Measurements from ENCODE around the gene KLHDC4.

Gene KLHDC4

DNA sequence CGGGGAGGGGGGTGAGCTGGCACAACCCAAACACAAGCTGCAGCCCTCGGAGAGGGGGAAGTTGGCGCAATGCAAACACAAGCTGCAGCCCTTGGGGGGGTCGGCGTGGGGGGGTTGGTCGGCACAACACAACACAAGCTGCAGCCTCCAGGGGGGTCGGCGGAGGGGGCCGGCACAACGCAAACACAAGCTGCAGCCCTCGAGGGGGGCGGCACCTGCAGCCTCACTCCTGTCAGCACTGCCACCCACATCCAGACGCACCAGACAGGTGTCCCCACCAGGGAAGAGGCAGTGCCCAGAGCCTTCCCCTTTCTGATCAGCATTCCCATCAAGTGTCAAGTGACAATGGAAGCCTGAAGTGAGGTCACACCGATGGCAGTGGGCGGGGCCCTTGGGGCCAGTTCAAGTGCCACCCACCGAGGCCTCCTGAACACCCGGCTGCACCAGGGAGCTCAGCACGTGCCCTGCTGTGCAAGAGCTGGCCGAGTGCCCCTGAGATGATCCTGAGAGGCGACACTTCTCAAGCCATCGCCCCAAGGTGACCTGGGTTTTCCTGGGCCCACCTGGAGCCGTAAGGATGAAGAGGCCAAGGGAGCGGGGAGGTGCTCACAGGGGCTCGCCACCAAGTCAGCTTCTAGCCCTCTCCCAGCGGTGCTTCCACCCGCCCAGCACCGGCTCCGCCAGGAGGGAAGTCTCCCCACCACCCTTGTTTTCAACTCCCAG is 59.3 kb downstream of the KLHDC4 start:
- TF ChIP-seq, protein P1, sequence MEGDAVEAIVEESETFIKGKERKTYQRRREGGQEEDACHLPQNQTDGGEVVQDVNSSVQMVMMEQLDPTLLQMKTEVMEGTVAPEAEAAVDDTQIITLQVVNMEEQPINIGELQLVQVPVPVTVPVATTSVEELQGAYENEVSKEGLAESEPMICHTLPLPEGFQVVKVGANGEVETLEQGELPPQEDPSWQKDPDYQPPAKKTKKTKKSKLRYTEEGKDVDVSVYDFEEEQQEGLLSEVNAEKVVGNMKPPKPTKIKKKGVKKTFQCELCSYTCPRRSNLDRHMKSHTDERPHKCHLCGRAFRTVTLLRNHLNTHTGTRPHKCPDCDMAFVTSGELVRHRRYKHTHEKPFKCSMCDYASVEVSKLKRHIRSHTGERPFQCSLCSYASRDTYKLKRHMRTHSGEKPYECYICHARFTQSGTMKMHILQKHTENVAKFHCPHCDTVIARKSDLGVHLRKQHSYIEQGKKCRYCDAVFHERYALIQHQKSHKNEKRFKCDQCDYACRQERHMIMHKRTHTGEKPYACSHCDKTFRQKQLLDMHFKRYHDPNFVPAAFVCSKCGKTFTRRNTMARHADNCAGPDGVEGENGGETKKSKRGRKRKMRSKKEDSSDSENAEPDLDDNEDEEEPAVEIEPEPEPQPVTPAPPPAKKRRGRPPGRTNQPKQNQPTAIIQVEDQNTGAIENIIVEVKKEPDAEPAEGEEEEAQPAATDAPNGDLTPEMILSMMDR (IDR thresholded peaks at IDR 0.05; ENCODE audit: insufficient read depth, missing control alignments), result no peak
- FAIRE-seq, result no peak
- DNase-seq (ENCODE audit: insufficient read length, low spot score), result no peak

DNA sequence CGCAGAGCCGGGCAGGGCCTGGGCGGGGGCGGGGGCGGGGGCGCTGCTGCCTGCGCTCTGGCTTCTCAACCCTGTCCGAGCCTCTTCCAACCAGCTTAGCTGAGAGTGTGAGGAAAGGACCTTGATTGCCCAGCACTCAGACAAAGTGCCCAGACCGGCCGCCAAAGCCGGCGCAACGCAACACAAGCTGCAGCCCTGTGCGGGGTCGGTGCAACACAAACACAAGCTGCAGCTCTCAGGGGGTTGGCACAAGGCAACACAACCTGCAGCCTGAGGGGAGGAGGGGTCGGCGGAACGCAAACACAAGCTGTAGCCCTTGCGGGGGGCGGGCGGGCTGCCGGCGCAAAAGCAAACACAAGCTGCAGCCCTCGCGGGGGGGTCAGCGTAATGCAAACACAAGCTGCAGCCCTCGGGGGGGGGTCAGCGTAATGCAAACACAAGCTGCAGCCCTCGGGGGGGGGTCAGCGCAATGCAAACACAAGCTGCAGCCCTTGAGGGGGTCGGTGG is 60.0 kb downstream of the KLHDC4 start:
- TF ChIP-seq, protein P1 (IDR thresholded peaks at IDR 0.05; ENCODE audit: insufficient read depth, missing control alignments), result no peak
- FAIRE-seq (no peak), DNase-seq (ENCODE audit: insufficient read length, low spot score) (no peak)

DNA sequence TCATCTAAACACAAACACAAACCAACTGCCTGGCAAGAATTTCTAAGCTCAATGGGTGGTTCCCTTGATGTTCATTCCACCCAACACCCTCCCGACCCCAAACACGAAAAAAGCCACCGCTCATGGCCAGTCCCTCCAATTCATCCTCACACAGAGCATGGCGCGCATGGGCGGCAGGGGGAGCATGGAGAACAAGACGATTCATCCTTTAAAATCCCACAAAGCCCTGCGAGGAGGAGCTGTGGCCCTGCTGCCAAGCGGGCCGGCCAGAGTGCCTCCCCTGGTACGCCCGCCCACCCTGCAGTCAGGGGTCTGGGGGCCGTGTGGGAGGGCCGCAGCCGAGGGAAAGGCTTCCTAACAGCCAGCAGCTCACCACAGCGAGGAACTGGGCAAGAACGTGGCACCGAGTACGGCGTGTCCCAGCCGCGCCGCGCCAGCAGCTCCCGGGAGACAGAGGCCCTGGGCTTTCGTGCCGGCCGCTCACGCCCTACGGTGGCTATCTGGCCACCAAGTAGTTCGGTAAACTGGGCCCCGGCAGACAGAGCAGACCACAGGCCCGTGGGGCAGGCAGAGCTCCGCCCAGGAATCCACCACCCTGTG is 60.9 kb downstream of the KLHDC4 start:
- no peak for FAIRE-seq

DNA sequence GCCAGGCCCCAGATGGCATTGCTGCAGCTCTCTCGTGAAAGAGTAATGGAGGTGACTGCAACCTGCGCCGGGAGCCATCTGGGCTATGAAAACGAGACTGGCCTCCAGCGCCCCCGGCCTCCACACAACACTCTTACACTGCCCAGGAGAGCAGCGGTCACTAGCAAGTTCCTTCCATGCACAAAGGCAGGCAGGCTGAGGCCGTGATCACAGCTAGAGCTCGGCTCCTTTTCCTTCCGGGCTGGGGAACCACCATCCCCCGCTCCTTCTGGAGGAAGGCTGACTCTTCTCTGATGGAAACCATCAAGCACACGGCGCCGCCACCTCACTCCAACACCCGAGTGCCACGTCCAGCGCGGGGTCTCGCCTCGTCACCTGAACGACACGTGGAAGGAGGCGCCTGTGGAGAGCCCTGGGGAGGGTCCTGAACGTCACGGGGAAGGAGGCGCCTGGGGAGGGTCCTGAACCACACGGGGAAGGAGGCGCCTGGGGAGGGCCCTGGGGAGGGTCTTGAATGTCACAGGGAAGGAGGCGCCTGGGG is 61.9 kb downstream of the KLHDC4 start:
- DNase-seq (ENCODE audit: insufficient read length, low spot score) (no peak), FAIRE-seq (no peak)
- TF ChIP-seq, protein P1 (IDR thresholded peaks at IDR 0.05; ENCODE audit: insufficient read depth, missing control alignments), result no peak

More for the DNA sequence above, 60.9 kb downstream of the KLHDC4 start:
- TF ChIP-seq, protein P1 (IDR thresholded peaks at IDR 0.05; ENCODE audit: insufficient read depth, missing control alignments), result no peak
- no peak for DNase-seq (ENCODE audit: insufficient read length, low spot score)

DNA sequence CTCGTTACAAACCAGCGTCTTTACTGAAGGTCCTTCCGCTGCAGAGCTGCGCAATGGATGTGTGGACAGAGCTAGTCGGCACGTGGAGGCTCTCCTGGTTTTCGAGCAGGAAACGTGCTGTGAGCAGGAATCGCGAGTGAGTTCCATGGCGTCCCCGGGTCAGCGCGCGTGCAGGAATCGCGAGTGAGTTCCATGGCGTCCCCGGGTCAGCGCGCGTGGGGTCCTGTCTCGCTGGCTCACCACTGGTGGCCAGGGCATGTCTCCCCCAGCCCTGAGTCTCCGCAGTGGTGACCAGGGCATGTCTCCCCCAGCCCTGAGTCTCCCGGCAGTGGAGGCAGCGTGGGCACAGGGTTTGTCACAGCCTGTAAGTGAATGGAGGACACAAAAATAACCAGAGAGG is 62.7 kb downstream of the KLHDC4 start:
- TF ChIP-seq, protein P1 (IDR thresholded peaks at IDR 0.05; ENCODE audit: insufficient read depth, missing control alignments), result no peak
- DNase-seq (ENCODE audit: insufficient read length, low spot score), result no peak
- no peak for FAIRE-seq

DNA sequence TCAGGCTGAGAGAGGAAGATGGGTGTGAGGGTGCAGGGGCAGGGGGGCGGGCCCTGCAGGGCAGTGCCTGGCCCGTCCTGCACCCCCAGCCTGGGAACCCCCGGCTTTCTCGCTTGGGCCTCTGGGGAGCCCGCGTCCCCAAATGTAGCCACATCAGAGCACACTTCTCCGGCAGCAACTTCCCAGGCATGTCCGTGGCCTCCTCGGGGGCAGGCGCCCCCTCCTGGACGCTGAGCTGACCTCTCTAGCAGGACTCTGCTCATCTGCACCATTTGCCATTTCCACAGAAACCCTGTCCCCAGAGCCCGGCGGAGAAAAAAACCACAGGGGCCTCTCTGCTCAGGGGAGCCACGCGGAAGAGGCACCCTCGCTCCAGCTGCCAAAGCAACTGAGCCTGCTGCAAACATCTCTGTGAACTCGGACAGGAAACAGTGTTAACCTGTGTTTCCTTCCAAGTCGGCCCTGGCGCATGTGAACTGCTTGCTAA is 63.4 kb downstream of the KLHDC4 start:
- TF ChIP-seq, protein P1 (IDR thresholded peaks at IDR 0.05; ENCODE audit: insufficient read depth, missing control alignments), result no peak
- FAIRE-seq, result no peak
- DNase-seq (ENCODE audit: insufficient read length, low spot score), result no peak

Measured in D721Med (cell line).